Measurements from ENCODE around the gene SEC24B.
A peak's percentile ranks its signal among the peaks of the same experiment; 100 is the strongest.

The SEC24B gene

DNA sequence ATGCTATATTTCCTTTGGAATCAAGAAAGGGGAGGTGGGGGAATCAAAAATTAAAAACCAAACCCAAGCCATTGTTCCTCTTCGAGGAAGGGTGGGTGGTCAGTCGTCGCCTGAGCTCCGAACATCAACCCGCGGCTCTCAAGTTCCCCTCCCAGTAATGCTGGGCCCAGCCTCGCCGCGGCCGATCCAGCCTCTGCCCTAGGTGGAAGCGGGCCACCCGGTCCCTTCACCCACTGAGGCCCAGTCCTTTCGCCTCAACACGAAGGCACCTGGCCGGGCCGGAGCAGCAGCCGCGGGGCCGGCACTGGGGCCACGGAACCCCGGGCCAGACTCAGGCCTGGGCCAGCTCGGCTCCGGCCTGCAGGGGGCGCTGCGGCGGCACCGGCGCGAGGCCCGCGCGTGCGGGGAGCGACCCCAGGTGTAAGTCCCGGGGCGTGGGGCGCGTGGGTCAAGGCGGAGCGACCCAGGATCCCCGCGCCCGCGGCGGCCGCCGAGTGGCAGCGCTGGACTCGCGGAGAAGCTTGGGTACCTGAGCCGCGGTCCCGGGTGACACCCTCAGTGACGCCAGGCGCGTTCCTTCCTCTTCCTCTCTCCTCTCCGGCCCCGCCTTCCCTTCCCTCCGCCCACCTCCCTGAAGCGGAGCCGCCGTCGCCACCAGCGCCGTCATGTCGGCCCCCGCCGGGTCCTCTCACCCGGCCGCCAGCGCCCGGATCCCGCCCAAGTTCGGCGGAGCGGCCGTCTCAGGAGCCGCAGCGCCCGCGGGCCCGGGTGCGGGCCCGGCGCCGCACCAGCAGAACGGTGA lies at the start of gene SEC24B:
Gene SEC24B (plus strand): TSS at position 611 of the 802 bp plus-strand sequence. CDS start 55 bp downstream, at position 666.
- peak; percentile 91 to 93 for DNase-seq

DNA sequence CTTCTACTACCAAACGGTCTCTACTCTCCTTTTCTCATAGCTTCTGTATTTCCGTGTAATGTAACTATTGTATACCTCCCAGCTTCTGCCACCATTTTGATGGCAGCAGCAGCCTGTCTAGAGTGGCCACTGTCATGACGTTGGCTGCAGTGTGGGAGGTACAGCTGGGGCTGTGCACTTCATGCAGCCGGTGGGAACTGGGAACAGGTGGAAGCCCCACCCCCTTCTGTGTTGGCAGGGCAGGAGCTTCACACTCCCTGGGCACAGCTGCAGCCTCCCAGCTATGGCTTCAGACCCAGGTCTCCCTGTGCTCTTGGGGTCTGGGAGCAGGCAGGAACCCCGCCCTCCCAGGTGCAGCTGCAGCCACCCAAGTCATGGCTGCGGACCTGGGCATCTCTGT lies 49.8 kb upstream of the SEC24B start:
- DNase-seq: no peak

DNA sequence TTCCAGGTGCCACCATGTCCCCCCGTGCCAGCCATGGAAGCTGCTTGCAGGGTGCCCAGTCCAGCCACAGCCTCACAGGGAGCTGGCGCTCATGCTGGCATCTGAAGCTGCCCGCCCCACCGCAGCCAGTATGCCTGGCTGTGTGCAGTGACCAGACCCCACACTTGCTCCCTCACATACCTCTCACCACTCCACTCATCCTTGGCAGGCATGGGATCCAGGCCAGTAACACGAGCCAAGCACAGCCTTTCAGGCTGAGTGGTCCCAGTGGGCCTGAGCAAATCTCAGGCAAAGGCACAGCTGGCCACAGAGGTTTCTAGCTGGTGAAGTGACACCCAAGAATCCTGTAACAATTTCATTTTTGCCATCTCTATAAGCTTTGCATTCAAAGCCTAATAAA lies 48.4 kb upstream of the SEC24B start:
- DNase-seq: no peak

DNA sequence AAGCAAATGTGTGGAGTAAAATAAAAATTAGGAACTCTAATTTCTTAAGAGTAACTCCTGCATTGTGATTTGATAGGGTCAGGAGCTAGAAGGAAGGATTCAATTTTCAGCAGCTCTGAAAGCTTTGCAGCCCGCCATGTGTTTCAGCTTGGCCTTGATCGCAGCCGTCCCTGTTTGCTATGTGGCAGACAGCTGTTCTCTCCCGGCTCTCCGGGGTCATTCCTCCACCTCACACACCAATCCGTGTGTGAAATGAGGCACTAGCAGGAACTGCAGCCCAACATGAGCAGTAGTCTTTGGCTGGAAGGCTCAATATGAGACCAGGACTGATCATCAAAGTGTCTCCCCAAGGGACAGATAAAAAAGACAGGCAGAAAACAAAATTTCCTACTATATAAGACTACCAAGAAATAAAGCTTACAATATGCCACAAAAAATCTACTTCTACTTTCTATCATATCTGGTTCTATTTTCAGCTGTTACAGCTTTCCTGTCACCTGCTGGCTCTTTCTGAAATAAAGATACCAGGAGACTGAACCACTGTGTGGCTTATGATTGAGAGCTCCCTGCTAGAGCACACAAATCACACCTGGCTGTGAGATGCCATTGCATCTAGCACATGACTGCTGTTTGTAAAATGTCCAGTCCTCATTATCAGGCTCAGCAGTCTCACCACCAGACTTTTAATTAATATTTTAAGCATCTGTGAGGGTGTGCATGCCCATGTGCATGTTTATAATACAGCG lies 44.1 kb upstream of the SEC24B start:
- no peak for DNase-seq

DNA sequence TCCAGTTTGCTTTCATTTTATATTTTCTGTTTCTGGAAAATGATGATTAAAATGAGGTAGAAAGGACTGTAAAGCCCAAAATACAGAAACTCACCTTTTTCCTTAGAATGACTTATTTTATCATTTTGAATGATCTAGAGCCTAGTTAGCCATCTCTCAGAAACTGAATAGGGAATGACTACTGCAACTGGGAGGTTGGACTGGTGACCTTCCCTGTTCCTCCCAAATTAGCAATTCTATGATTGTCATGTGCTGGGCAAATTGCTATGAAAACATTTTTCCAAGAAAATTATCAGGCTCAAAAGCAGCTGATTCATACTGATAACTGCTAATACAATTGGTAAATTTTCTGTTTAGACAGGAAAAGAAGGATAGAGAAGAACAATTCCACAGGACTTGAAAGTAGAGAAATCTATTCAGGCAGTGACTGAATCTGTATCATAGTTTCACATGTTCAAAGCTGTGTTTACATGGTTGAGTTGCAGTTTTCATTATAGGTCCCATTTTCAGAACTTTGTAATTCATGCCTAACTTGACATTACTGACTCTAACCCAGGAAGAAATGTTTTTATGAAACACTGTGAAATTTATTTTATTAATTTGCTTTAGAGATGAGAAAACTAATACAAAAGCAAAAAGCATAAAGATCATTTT lies 43.4 kb upstream of the SEC24B start:
- no peak for DNase-seq

DNA sequence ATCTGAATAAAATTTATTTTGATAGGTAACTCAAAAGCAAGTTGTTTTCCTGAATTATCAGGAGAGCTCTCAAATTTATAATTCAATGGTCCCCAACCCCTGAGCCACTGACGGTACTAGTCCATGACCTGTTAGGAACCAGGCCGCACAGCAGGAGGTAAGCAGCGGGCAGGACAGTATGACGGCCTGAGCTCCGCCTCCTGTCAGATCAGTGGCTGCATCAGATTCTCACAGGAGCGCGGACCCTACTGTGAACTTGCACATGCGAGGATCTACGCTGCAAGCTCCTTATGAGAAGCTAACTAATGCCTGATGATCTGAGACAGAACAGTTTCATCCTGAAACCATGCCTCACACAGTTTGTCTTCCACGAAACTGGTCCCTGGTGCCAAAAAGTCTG lies 37.9 kb upstream of the SEC24B start:
- no peak for DNase-seq

DNA sequence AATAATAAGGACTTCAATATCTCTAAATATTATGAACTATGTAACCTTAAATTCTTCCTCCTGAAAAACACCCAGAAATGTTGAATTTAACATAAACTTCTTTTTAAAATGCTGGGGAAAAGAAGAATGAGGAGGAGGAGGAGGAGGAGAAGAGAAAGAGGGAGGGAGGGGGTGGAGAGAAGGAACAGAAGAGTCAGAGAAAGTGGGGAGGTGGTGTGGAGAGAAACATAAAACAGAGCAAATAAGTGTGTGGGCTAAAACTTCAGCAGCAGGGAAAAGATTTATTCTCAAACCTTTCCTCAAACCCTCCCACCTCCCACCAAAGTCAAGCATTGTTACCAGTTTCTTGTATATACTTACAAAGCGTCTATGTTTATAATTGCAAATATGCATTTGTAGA lies 34.7 kb upstream of the SEC24B start:
- DNase-seq: no peak

DNA sequence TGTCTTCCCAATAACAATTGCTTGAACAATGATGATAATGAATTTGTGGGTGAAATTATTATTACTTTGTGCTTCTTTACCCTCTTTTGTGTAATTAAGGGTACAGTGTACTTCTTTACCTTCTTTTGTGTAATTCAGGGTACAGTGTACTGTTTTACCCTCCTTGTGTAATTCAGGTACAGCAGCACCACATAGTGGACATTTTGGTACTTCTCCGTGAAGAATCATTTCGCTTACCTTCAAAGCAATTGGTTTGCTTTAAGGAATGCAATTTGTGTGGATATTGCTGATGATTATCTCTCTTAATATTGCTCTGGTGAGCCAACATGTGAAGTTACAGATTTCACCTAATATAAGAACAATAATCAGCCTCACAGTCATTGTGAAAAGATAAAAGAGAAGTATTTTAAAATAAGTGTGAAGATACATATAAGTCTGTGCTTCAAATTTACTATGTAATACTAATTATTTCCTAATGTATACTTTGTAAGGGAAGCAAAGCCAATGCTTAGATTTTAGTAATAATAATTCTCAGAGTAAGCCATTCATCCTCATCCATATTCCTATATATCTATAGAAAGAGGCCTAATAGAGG lies 27.2 kb upstream of the SEC24B start:
- DNase-seq: peak in 1 of 2 donors; percentile 58

DNA sequence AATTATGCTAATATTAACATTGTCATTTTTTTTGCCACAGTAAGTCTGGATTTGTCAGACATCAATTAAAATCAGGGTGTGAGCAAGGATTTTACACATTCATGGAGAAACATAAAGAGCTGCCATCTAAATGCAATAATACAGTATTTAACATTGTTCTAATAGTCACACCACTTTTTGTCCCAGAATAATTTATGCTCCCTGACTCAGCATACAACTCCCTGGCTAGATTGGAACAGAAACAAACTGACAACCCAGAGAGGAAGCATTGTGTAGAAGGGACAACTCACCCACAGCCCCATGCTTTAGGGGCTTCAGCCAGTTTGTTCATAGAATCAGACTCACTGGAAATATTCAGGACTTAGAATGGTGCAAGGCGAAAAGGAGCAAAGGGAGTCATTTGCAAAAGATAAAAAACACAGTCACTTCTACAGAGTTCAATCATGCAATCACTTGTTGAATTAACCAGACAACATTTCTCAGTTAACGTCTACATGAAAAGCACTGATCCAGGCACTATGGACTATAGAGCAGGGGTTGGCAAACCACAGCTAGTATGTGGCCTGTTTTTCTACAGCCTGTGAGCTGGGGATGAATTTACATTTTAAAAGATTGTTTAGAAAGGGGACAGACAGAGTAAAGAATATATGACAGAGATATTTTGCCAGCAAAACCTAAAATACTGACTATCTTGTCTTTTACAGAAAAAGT lies 26.4 kb upstream of the SEC24B start:
- DNase-seq: no peak

DNA sequence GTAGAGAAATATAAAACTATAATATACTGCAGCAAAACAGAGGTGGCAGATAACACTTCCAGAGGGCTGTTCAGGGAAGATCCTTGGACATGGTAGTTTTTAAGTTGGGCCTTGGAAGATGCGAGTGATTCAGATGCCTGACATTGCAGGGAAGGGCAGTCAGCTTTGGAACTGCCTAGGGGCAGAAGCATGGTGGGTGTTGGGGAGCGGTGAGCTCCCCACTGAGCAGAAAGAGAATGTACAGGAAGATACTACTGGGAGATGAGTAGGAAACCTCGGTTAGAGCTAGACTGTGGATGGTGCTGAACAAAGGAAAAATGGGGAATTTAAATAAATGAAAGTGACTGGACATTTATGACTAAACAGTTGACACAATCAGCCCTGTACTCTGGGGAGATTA lies 24.9 kb upstream of the SEC24B start:
- no peak for DNase-seq

DNA sequence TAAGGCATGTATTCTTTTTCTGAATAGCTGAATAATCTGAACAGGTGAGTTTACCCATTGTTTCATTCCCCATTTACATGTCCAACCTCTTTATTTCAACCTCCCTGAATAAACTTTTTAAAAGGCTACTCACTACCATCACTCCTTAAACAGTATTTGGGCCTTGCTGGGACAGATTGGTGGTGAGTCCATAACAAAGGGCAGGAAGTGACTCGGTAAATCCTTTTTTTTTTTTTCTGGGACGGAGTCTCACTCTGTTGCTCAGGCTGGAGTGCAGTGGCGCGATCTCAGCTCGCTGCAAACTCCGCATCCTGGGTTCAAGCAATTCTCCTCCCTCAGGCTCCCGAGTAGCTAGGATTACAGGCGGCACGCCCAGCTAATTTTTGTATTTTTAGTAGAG lies 23.4 kb upstream of the SEC24B start:
- DNase-seq: no peak

DNA sequence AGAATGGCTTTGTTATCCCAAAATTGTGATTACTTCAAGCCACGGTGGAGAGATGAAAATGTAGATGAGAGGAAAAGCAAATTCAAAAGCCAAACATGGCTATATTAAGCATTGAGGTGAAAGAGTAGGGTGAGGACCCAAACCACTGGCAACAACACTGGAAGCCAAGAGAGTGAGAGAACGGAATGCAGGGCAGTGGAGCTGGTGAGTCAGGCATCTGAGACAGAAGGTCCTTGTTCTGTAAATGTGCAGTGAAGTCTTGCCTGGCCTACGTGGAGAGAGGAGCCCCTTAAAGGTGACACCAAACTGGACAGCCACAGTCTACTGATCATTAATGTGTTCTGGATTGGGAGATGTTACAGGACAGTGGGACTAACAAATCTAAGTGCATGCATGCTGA lies 22.8 kb upstream of the SEC24B start:
- no peak for DNase-seq

DNA sequence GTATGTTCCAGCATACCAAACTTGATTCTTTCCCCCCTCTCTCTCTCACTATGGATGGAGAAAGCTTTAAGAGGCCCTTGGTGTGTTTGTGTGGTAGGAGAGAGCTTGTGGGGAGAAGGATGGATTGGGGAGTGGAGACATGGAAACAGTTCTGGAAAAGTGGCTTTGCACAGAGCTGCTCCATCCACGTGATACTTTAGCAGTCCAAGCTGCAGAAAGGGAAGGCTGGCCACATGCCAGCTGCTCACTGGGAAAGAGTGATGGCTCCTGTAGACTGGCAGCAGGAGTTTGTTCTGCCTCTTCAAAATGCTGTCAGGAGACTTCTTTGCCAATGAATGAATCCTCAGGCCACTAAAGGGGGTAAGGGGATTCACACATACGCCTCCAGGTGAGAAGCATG lies 21.7 kb upstream of the SEC24B start:
- no peak for DNase-seq

DNA sequence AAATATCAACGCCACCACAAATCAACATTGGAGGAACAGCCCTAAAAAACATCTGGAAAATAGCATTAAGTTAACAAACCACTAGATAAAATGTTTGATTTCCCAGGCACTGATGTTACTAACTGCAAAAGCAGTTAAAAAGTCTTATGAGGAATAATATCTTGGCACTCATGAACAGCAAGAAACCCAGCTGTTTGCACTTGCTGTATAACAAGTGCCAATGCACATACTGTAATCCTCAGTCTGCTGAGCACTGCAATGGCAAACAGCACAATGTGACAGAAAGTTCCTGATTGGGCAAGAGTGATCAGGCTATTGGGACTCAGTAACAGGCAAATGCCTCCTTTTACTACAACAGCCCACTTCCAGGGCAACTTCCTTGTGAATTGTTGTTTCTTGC lies 20.8 kb upstream of the SEC24B start:
- no peak for DNase-seq

DNA sequence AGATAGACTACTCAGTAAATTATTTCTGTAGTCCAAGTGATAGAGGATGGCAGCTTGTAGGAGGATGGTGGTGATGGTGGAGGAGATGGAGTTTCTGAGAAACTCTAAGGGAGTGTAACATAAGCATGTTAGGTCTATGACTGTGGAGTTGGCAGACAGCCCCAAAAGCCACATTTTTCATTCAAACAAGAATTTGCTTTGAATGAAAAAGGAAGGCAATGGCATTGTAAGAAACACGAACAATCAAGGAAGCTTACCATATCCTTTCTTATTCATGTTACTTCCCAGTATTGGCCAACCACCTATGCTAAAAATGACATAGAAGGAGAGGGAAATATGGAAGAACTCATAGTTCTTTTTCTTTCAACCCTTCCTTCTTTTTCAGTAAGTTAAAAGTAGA lies 18.7 kb upstream of the SEC24B start:
- no peak for DNase-seq

DNA sequence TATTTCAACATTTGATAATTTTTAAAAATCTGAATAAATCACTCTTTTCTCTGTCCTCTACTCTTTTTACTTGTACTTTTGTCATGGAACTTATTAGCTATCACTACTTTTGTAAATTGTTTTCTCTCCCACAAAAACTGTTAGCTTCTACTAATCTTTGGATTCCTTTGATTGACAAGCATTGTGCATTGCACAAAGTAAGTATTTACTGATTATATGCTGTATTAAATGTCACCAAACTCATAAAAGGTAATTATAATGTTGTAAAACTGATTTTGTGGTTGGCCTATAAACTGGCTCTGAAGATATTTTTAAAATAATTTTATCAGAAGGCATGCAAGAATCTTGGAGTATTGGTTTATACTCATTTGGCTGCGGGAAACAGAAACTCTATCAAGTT lies 15.0 kb upstream of the SEC24B start:
- no peak for DNase-seq

DNA sequence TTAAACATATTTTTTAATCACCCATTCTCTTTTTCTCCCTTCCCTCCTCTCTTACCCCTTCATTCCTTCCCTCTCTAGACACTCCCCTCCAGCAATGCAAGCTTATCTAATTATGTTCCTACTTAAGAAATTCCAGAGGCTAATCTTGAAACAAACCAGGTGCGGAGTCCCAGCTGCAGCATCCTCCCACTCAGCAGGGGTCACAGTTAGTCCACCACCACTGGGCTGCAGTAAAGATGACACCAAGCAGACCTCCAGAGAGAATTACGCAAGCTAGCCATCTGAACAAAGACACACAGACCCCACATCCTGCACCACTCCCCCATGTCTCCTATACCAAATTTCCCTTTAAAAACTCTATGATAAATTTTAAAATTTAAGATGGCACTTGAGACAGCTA lies 13.9 kb upstream of the SEC24B start:
- no peak for DNase-seq

DNA sequence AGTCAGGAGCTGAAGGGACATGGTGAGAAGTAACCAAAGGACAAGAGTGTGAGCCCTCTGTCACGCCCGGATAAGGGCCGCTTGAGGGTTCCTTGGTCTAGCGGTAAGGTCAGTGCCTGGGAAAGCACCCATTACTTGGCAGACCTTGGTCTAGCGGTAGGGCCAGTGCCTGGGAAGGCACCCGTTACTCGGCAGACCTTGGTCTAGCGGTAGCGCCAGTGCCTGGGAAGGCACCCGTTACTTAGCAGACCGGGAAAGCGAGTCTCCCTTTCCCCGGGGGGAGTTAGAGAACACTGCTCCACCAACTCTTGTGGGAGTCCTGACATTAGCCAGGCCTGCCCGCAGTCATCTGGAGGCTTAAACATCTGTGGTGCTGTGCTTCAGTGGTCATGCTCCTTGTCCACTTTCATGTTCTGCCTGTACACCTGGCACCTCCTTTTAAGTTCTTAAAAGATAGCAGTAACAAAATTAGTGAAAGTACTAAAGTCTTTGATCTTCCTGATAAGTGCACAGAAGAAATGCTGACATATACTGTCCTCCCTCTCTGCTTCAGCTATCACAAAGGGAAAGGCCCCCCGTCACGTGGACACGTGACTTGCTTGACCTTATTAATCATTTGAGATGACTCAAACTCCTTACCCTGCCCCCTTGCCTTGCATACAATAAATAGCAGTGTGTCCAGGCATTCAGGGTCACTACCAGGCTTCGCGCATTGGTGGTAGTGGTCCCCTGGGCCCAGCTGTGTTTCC lies 9.3 kb upstream of the SEC24B start:
- no peak for DNase-seq

DNA sequence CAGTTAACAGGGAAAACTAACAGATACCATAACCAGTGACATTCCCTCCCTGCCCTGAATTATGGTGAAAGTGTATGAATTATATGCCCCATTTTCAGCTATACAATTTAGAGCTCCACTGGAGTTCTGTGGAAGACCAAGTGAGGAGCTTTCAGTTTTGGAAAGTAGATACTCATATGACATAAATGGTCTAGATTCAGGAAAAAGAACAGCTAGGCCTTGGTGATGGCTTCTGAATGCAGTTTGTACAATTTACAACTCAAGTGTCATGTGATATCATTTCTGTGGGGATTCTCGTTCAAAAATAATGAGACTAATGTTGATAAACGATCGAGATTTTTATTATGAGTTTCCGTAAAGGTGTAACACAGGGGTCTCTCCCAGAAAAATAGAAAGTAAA lies 8.2 kb upstream of the SEC24B start:
- DNase-seq: no peak

DNA sequence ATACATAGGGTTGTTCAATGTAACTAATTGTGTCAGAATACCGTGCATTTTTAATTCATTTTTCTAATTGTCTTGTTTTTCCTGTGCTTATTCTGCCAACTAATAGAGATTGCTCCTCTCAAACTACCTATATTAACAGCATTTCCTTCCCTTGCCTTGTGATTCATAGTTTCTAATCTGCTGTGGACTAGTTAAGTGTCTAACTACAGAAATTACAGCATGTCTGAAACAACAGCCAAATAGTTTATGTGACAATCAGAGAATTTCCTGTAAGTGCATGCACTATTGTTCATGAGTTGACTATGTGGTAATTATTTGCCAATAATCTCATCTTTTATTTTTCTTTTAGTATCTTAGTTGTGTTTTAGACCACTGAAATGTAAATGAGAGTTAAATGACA lies 4.1 kb upstream of the SEC24B start:
- DNase-seq: no peak

DNA sequence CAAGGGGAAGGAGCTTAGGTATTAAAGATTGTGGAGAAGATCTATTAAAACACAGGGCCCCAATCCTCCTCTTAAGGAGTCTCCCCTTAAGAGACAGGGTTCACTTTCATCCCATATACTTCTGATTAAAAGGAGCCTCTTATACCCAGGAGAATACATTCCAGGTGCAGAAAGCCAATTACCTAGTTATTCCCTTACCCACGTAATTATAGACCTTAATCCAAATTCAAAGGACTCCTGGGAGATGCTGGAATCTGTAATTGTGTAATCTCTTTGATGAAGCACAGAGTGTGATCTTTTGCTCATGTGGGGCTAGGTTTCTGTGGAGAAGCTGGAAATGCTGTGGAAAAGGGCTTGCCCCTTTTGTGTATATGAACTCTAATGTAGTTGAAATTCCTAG lies 1.4 kb upstream of the SEC24B start:
- no peak for DNase-seq

DNA sequence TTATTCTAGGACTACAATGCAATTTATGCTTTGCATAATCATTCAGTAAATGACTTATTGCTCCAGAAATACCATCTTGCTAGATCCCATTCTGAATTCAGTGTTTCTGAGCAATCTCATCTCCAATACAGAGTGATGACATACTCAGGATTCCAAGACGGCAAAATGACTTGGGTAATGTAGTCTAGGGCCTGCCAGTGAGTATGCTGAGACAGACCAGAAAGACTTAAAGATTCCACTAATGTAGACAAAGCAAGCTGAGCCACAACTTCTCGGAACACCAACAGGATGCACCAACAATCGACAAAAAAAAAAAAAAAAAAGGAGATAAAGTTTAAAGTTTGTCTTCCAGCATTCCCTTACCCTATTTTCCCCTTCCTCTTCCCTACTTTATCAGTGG lies 919 bp upstream of the SEC24B start:
- no peak for DNase-seq

All from CD4-positive, alpha-beta T cell treated with Interleukin-1 beta for 1 hour (primary cell).